Measurements from ENCODE around the gene S100A5.

S100A5 gene

GRCh38 chr1:153503766-153504165 is 37.0 kb downstream of the S100A5 start:
- no peak for DNase-seq

GRCh38 chr1:153498746-153499145 is 42.0 kb downstream of the S100A5 start:
- no peak for DNase-seq

- DNase-seq, result no peak
Measured at GRCh38 chr1:153495536-153495935, 45.2 kb downstream of the S100A5 start.

- no peak for DNase-seq
Measured at GRCh38 chr1:153494976-153495535, 45.7 kb downstream of the S100A5 start.

GRCh38 chr1:153493343-153493960 is 47.3 kb downstream of the S100A5 start:
- DNase-seq, result no peak

GRCh38 chr1:153490272-153491051 is 50.3 kb downstream of the S100A5 start:
- no peak for DNase-seq

GRCh38 chr1:153488731-153489130 is 52.0 kb downstream of the S100A5 start:
- DNase-seq, result no peak

- no peak for DNase-seq
Measured at GRCh38 chr1:153487707-153488106, 53.0 kb downstream of the S100A5 start.

All from cortex of kidney (tissue), 1 donor.